ENCODE results near the gene CHD1.

DNA sequence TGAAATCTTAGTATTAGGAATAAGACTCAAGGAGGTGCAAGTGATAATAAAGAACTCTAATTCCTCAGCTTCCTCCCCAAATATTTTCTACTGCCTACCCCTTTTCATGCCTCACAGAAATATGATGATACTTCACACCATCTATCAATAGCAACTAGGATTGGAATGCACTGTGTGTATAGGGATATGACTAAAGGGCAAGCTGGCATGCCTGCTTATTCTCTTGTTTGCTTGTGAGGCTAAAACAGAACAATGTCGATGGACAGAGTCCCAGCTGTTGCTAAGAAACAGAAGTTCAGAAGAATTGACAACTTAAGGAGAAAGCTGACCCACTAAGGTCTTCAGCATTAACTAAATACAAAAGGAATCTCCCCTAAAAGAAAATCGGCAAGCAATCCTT, 9.7 kb upstream of the CHD1 start:
- TF ChIP-seq, protein P1, sequence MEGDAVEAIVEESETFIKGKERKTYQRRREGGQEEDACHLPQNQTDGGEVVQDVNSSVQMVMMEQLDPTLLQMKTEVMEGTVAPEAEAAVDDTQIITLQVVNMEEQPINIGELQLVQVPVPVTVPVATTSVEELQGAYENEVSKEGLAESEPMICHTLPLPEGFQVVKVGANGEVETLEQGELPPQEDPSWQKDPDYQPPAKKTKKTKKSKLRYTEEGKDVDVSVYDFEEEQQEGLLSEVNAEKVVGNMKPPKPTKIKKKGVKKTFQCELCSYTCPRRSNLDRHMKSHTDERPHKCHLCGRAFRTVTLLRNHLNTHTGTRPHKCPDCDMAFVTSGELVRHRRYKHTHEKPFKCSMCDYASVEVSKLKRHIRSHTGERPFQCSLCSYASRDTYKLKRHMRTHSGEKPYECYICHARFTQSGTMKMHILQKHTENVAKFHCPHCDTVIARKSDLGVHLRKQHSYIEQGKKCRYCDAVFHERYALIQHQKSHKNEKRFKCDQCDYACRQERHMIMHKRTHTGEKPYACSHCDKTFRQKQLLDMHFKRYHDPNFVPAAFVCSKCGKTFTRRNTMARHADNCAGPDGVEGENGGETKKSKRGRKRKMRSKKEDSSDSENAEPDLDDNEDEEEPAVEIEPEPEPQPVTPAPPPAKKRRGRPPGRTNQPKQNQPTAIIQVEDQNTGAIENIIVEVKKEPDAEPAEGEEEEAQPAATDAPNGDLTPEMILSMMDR (IDR thresholded peaks at IDR 0.05; ENCODE audit: insufficient read depth, low read depth, low read length) = no peak
- no peak for TF ChIP-seq EZH2 (IDR thresholded peaks at IDR 0.05; ENCODE audit: insufficient read depth, low read length)
